Keratinocyte (primary cell): Measurements from ENCODE around the gene NLRP8.

Source experiments
- EZH2 ChIP-seq: IDR thresholded peaks from one replicate; pipeline ENCODE4 v1.6.1; 2012; ENCODE audit warnings: inconsistent platforms, mild to moderate bottlenecking, low read length, moderate library complexity
- TF ChIP-seq, protein P1 (sequence below), 3 experiments: IDR thresholded peaks in 1 of 3; conservative IDR thresholded peaks in 1 of 3; optimal IDR thresholded peaks in 1 of 3; 2 replicates in 2 of 3; 3 replicates in 1 of 3; pipeline versions ENCODE3 to v1.5.1; 2011; ENCODE audit warnings: low read length in 3 of 3, mild to moderate bottlenecking in 3 of 3, moderate library complexity in 2 of 3, control low read depth in 1 of 3, inconsistent platforms in 1 of 3; ENCODE audit not compliant: insufficient read depth in 2 of 3; ENCODE audit errors: extremely low read depth in 1 of 3

DNA sequence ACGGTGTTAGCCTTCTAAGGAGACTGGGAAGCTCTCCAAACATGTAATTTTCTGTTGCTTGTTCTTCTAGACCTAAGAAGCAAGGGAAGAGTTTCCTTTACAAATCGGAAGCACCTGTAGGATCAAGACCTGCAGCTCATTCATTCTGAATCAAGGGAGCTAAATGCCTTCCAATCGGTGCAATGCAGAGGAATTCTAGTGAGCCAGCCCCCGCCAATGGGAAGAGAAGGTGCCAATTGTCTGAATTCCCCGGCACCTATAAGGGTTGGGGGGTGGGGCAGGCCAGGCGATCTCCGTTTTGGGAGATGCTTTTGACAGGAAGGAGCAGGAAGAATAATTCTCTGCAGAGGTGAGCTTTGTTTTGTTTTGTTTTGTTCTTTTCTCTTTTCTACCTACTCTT, 8.4 kb upstream of the NLRP8 start:
- TF ChIP-seq, protein P1, sequence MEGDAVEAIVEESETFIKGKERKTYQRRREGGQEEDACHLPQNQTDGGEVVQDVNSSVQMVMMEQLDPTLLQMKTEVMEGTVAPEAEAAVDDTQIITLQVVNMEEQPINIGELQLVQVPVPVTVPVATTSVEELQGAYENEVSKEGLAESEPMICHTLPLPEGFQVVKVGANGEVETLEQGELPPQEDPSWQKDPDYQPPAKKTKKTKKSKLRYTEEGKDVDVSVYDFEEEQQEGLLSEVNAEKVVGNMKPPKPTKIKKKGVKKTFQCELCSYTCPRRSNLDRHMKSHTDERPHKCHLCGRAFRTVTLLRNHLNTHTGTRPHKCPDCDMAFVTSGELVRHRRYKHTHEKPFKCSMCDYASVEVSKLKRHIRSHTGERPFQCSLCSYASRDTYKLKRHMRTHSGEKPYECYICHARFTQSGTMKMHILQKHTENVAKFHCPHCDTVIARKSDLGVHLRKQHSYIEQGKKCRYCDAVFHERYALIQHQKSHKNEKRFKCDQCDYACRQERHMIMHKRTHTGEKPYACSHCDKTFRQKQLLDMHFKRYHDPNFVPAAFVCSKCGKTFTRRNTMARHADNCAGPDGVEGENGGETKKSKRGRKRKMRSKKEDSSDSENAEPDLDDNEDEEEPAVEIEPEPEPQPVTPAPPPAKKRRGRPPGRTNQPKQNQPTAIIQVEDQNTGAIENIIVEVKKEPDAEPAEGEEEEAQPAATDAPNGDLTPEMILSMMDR (optimal IDR thresholded peaks at IDR 0.05 in 1 of 3, IDR thresholded peaks at IDR 0.05 in 1 of 3, conservative IDR thresholded peaks at IDR 0.05 in 1 of 3; ENCODE audit: extremely low read depth in 1 of 3, insufficient read depth in 2 of 3, low read length in 3 of 3): no peak
- TF ChIP-seq EZH2: no peak
